ENCODE results near the gene CILP.

DNA sequence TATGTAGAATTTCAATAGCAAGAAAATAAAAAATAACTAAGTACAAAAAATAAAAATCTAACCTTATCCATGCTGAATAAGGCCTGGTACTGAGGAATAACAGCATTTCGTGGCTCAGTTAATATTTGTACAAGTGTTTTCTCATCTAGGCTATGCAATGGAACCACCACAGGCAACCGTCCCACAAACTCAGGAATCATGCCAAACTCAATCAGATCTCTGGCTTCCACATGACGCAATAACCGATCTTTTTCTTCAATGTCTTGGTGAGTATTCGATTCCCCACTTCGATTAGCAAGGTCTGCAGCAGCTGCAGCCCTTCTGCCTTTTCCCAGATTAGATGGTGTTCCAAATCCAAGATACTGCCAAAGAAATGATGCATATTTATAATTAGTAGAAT is 56.6 kb downstream of the CILP start:
- TF ChIP-seq POLR2AphosphoS5 (IDR thresholded peaks at IDR 0.05; ENCODE audit: low read depth, low read length) (no peak), TAF1 (IDR thresholded peaks at IDR 0.05; ENCODE audit: borderline replicate concordance, insufficient read depth, low read length) (no peak), SIN3A (IDR thresholded peaks at IDR 0.05; ENCODE audit: borderline replicate concordance, insufficient read depth, low read length) (no peak)
- TF ChIP-seq, protein P1, sequence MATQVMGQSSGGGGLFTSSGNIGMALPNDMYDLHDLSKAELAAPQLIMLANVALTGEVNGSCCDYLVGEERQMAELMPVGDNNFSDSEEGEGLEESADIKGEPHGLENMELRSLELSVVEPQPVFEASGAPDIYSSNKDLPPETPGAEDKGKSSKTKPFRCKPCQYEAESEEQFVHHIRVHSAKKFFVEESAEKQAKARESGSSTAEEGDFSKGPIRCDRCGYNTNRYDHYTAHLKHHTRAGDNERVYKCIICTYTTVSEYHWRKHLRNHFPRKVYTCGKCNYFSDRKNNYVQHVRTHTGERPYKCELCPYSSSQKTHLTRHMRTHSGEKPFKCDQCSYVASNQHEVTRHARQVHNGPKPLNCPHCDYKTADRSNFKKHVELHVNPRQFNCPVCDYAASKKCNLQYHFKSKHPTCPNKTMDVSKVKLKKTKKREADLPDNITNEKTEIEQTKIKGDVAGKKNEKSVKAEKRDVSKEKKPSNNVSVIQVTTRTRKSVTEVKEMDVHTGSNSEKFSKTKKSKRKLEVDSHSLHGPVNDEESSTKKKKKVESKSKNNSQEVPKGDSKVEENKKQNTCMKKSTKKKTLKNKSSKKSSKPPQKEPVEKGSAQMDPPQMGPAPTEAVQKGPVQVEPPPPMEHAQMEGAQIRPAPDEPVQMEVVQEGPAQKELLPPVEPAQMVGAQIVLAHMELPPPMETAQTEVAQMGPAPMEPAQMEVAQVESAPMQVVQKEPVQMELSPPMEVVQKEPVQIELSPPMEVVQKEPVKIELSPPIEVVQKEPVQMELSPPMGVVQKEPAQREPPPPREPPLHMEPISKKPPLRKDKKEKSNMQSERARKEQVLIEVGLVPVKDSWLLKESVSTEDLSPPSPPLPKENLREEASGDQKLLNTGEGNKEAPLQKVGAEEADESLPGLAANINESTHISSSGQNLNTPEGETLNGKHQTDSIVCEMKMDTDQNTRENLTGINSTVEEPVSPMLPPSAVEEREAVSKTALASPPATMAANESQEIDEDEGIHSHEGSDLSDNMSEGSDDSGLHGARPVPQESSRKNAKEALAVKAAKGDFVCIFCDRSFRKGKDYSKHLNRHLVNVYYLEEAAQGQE (IDR thresholded peaks at IDR 0.05; ENCODE audit: insufficient read depth in 1 of 2, low read depth in 2 of 2, low read length in 2 of 2) = no peak
